Gastrocnemius medialis (tissue), 4 donors: ENCODE measurements around the gene NT5DC2.

ENCODE experiments used
- CTCF ChIP-seq, 5 experiments: fragments of 450-650 bp in 3 of 5; fragments of 200-600 bp in 2 of 5; sonication (generic) in 2 of 5; IDR thresholded peaks in 4 of 5; conservative IDR thresholded peaks in 1 of 5; 1 replicate in 4 of 5; 2 replicates in 1 of 5; pipeline ENCODE4 v1.5.1; 2016 to 2019; ENCODE audit warnings: antibody characterized with exemption in 5 of 5, mild to moderate bottlenecking in 3 of 5, moderate library complexity in 3 of 5
- POLR2A ChIP-seq, 2 donors: fragments of 450-650 bp; IDR thresholded peaks; one replicate each; pipeline ENCODE4 v1.6.1; 2017; ENCODE audit warnings: antibody characterized with exemption in 2 of 2, mild to moderate bottlenecking in 2 of 2, moderate library complexity in 2 of 2

- TF ChIP-seq CTCF (IDR thresholded peaks at IDR 0.05 in 4 of 5, conservative IDR thresholded peaks at IDR 0.05 in 1 of 5), result no peak
- TF ChIP-seq POLR2A (IDR thresholded peaks at IDR 0.05), result no peak
Observed at GRCh38 chr3:52534281-52535183, 875 bp upstream of the NT5DC2 start.
